Activated T-cell treated with anti-CD3 and anti-CD28 coated beads, Interleukin-2, amount 50 U/mL, for 4 hours (primary cell): ENCODE results near the gene SPARC. TPM values are rescaled to one million over a fixed set of nuclear protein-coding genes. Genes with fewer than 3 reads are reported as not detected.

Experiments used
- ATAC-seq, 2 donors: fragments of 200-7000 bp; cut with Tn5 transposase; one replicate each; pipeline ENCODE4 v1.10.0; 2021
- DNase-seq: peaks from one replicate; pipeline ENCODE4 v3.0.0-alpha.2; 2020
- H3K27me3 Mint-ChIP-seq: one replicate; pipeline ENCODE4 v1.8.0; 2021; ENCODE audit warnings: low read depth, mixed read lengths
- H3K36me3 Mint-ChIP-seq: one replicate; pipeline ENCODE4 v1.8.0; 2022; ENCODE audit warnings: mixed read lengths; ENCODE audit not compliant: insufficient read depth
- H3K4me1 Mint-ChIP-seq: one replicate; pipeline ENCODE4 v1.8.0; 2021; ENCODE audit warnings: low read depth, mixed read lengths
- H3K4me3 Mint-ChIP-seq: one replicate; pipeline ENCODE4 v1.8.0; 2021; ENCODE audit warnings: mild to moderate bottlenecking, moderate library complexity, mixed read lengths
- H3K9me3 Mint-ChIP-seq: one replicate; pipeline ENCODE4 v1.8.0; 2021; ENCODE audit warnings: mixed read lengths
- total RNA-seq, 3 donors: library from RNA; stranded (reverse); gene quantifications; one replicate each; pipeline ENCODE4 v1.2.1, GENCODE V29; 2021

SPARC gene
- total RNA-seq, 3 donors from 2014 or later: 2.0 to 2.6 (median 2.3) TPM

- H3K4me3 Mint-ChIP-seq: no peak overlapping the region
- H3K27me3 Mint-ChIP-seq: peaks cover 4% of the 10 kb centered on the region
- H3K36me3 Mint-ChIP-seq: no peaks in the 10 kb centered on the region
- ATAC-seq: no peak
- H3K9me3 Mint-ChIP-seq: no peaks in the 10 kb centered on the region
- no peak for DNase-seq
- H3K4me1 Mint-ChIP-seq: peaks cover 10% of the 10 kb centered on the region
Measured at GRCh38 chr5:151663617-151664293, 23.0 kb downstream of the SPARC start.

- Mint-ChIP-seq H3K4me1 (peaks cover 10% of the 10 kb centered on the region), H3K36me3 (no peaks in the 10 kb centered on the region), H3K27me3 (peaks cover 4% of the 10 kb centered on the region), H3K4me3 (no peak overlapping the region), H3K9me3 (no peaks in the 10 kb centered on the region)
- DNase-seq (no peak), ATAC-seq (no peak)
Measured at GRCh38 chr5:151662805-151663204, 23.9 kb downstream of the SPARC start.

GRCh38 chr5:151661968-151662732, 24.6 kb downstream of the SPARC start:
- H3K9me3 Mint-ChIP-seq: no peaks in the 10 kb centered on the region
- H3K4me1 Mint-ChIP-seq: peaks cover 10% of the 10 kb centered on the region
- peaks cover 4% of the 10 kb centered on the region for H3K27me3 Mint-ChIP-seq
- H3K4me3 Mint-ChIP-seq: no peak overlapping the region
- DNase-seq: no peak
- no peak for ATAC-seq
- H3K36me3 Mint-ChIP-seq: no peaks in the 10 kb centered on the region

GRCh38 chr5:151660616-151661495, 25.9 kb downstream of the SPARC start:
- no peak for DNase-seq
- Mint-ChIP-seq H3K9me3 (no peaks in the 10 kb centered on the region), H3K4me3 (no peak overlapping the region), H3K27me3 (peaks cover 4% of the 10 kb centered on the region), H3K36me3 (no peaks in the 10 kb centered on the region), H3K4me1 (peaks cover 10% of the 10 kb centered on the region)
- no peak for ATAC-seq

GRCh38 chr5:151659001-151659754, 27.5 kb downstream of the SPARC start:
- DNase-seq (peak; percentile 73), ATAC-seq (peak; percentile 96 to 97)
- Mint-ChIP-seq H3K4me3 (no peak overlapping the region), H3K4me1 (peaks cover 10% of the 10 kb centered on the region), H3K9me3 (no peaks in the 10 kb centered on the region), H3K36me3 (no peaks in the 10 kb centered on the region), H3K27me3 (peaks cover 4% of the 10 kb centered on the region)

- Mint-ChIP-seq H3K9me3 (no peaks in the 10 kb centered on the region), H3K27me3 (peaks cover 4% of the 10 kb centered on the region), H3K4me1 (no peaks in the 10 kb centered on the region), H3K4me3 (no peak overlapping the region), H3K36me3 (no peaks in the 10 kb centered on the region)
- ATAC-seq (no peak), DNase-seq (no peak)
Measured at GRCh38 chr5:151657114-151657513, 29.6 kb downstream of the SPARC start.

GRCh38 chr5:151656311-151656710, 30.4 kb downstream of the SPARC start:
- ATAC-seq (no peak), DNase-seq (no peak)
- Mint-ChIP-seq H3K36me3 (no peaks in the 10 kb centered on the region), H3K27me3 (peaks cover 4% of the 10 kb centered on the region), H3K4me1 (no peaks in the 10 kb centered on the region), H3K9me3 (no peaks in the 10 kb centered on the region), H3K4me3 (no peak overlapping the region)

GRCh38 chr5:151651997-151652645, 34.6 kb downstream of the SPARC start:
- no peaks in the 10 kb centered on the region for H3K9me3 Mint-ChIP-seq
- no peaks in the 10 kb centered on the region for H3K4me1 Mint-ChIP-seq
- H3K36me3 Mint-ChIP-seq: no peaks in the 10 kb centered on the region
- DNase-seq (peak; percentile 41), ATAC-seq (peak; percentile 86 to 97)
- no peaks in the 10 kb centered on the region for H3K27me3 Mint-ChIP-seq
- H3K4me3 Mint-ChIP-seq: no peak overlapping the region

- DNase-seq: no peak
- no peaks in the 10 kb centered on the region for H3K36me3 Mint-ChIP-seq
- H3K27me3 Mint-ChIP-seq: no peaks in the 10 kb centered on the region
- no peaks in the 10 kb centered on the region for H3K9me3 Mint-ChIP-seq
- ATAC-seq: no peak
- H3K4me1 Mint-ChIP-seq: no peaks in the 10 kb centered on the region
- no peak overlapping the region for H3K4me3 Mint-ChIP-seq
Measured at GRCh38 chr5:151648988-151649387, 37.7 kb downstream of the SPARC start.

- Mint-ChIP-seq H3K4me1 (no peaks in the 10 kb centered on the region), H3K36me3 (no peaks in the 10 kb centered on the region), H3K27me3 (no peaks in the 10 kb centered on the region), H3K4me3 (no peak overlapping the region), H3K9me3 (no peaks in the 10 kb centered on the region)
- ATAC-seq (no peak), DNase-seq (no peak)
Measured at GRCh38 chr5:151648089-151648488, 38.6 kb downstream of the SPARC start.

GRCh38 chr5:151647320-151647861, 39.3 kb downstream of the SPARC start:
- H3K4me3 Mint-ChIP-seq: no peak overlapping the region
- no peaks in the 10 kb centered on the region for H3K9me3 Mint-ChIP-seq
- DNase-seq: no peak
- no peak for ATAC-seq
- H3K4me1 Mint-ChIP-seq: no peaks in the 10 kb centered on the region
- no peaks in the 10 kb centered on the region for H3K27me3 Mint-ChIP-seq
- no peaks in the 10 kb centered on the region for H3K36me3 Mint-ChIP-seq

GRCh38 chr5:151646334-151646733, 40.4 kb downstream of the SPARC start:
- no peak for DNase-seq
- no peaks in the 10 kb centered on the region for H3K9me3 Mint-ChIP-seq
- H3K36me3 Mint-ChIP-seq: no peaks in the 10 kb centered on the region
- H3K4me1 Mint-ChIP-seq: peaks cover under 1% of the 10 kb centered on the region
- no peak overlapping the region for H3K4me3 Mint-ChIP-seq
- no peaks in the 10 kb centered on the region for H3K27me3 Mint-ChIP-seq
- ATAC-seq: no peak

- DNase-seq: no peak
- H3K27me3 Mint-ChIP-seq: no peaks in the 10 kb centered on the region
- no peaks in the 10 kb centered on the region for H3K9me3 Mint-ChIP-seq
- peaks cover 12% of the 10 kb centered on the region for H3K4me1 Mint-ChIP-seq
- no peak overlapping the region for H3K4me3 Mint-ChIP-seq
- no peak for ATAC-seq
- no peaks in the 10 kb centered on the region for H3K36me3 Mint-ChIP-seq
Measured at GRCh38 chr5:151643388-151643787, 43.3 kb downstream of the SPARC start.
